GM13976 (cell line): ENCODE measurements around the gene FBXW11.
"Not testable (repeated sequence)": the region's sequence is repeated elsewhere in the genome, so short reads cannot be mapped to it uniquely, and the experiment has no call there.

Source experiments
- DNase-seq: peaks from one replicate; pipeline ENCODE4 v3.0.0; 2012; ENCODE audit warnings: low spot score
- CTCF ChIP-seq: IDR thresholded peaks from 2 replicates; pipeline ENCODE4 v1.5.1; 2012; ENCODE audit warnings: borderline replicate concordance, mild to moderate bottlenecking; ENCODE audit not compliant: insufficient read depth; ENCODE audit errors: extremely low read depth, missing control alignments, control extremely low read depth
- in situ Hi-C: fragments of 300-500 bp; cut with MboI; formaldehyde crosslinking; loops from one replicate; pipeline ENCODE4 v1.12.0; 2022; ENCODE audit warnings: low sequenced_read_pairs, mixed read lengths, inconsistent platforms; ENCODE audit not compliant: unreplicated experiment

The FBXW11 gene

DNA sequence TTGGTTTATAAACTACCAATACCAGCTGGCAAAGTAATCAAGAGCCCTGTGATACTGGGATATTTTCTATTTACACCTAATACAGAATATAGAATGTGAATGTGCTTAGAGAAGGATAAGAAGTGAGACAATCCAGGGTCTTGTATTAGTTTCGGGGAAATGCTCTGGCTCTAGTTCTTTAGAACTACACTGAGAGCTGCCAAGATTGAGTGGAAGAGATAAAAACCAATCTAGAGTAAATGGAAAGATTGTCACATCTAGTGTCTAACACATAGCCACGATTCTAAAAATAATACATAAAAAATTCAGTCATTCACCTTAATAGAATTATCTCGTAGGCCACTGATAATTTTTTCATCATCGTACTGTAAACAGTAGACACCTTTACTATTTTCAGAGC is 115.3 kb downstream of the FBXW11 start:
- in situ Hi-C loops: no loop called here
- TF ChIP-seq CTCF: no peak
- DNase-seq: no peak

GRCh38 chr5:171888051-171888481 is 118.4 kb downstream of the FBXW11 start:
- DNase-seq: no peak
- in situ Hi-C loops: no loop called here
- no peak for TF ChIP-seq CTCF

- in situ Hi-C loops, DNase-seq: not testable (repeated sequence)
These were observed 120.4 kb downstream of the FBXW11 start for GRCh38 chr5:171886037-171886436.

DNA sequence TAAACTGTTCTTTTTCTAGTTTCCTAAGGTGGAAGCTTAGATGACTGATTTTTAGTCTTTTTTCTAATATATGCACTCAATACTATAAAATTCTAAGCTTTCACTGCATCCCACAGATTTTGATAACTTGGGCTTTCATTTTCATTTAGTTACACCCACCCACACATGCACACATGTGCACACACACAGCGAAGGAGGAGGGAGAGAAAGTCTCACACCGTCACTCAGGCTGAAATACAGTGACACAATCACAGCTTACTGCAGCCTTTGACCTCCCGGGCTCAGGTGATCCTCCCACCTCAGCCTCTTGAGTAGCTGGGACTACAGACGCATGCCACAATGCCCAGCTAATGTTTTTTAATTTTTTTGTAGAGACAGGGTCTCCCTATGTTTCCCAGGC is 124.3 kb downstream of the FBXW11 start:
- no peak for DNase-seq
- TF ChIP-seq CTCF: no peak
- in situ Hi-C loops: no loop called here

- in situ Hi-C loops: no loop called here
- DNase-seq: no peak
- TF ChIP-seq CTCF: no peak
These were observed 132.2 kb downstream of the FBXW11 start for GRCh38 chr5:171874234-171874633.

GRCh38 chr5:171872666-171873065 is 133.8 kb downstream of the FBXW11 start:
- TF ChIP-seq CTCF: no peak
- DNase-seq: no peak
- in situ Hi-C loops: no loop called here

- TF ChIP-seq CTCF: no peak
- in situ Hi-C loops: no loop called here
- DNase-seq: no peak
These were observed 134.7 kb downstream of the FBXW11 start for GRCh38 chr5:171871711-171872110.
